ENCODE measurements around the gene COX4I2. TPM values are rescaled to one million over a fixed set of nuclear protein-coding genes. Genes with fewer than 3 reads are reported as not detected.

COX4I2 gene
- total and polyA plus RNA-seq, 2 of the 4 experiments (the other 2 are of a cell fraction): not detected

GRCh38 chr20:31642837-31643236 lies 5.1 kb downstream of the COX4I2 start:
- intact Hi-C loops (cut with micrococcal nuclease) (no loop called here), in situ Hi-C loops (cut with MboI; ENCODE audit: low sequenced_read_pairs) (no loop called here), dilution Hi-C loops (cut with HindIII; ENCODE audit: low sequenced_read_pairs, unreplicated experiment) (no loop called here)
- Histone ChIP-seq H3K27ac (ENCODE audit: insufficient read depth, low read length) (no peak overlapping the region), H2BK20ac (ENCODE audit: low read depth, low read length) (no peak overlapping the region), H2AFZ (replicated peaks; ENCODE audit: low read length, poor library complexity) (peak overlapping the region; percentile 21), H3K4me1 (ENCODE audit: control insufficient read depth, insufficient read depth, low read length) (no peaks in the 10 kb centered on the region; the same call in 1 of the 2 replicates), H2AK5ac (ENCODE audit: low read depth, low read length) (no peak overlapping the region), H3K79me1 (ENCODE audit: low read depth in 1 of 2, low read length in 2 of 2) (no peaks in the 10 kb centered on the region), H3K36me3 (ENCODE audit: control insufficient read depth, insufficient read depth, low read length) (no peaks in the 10 kb centered on the region), H3K9me1 (ENCODE audit: insufficient read depth, low read length) (no peaks in the 10 kb centered on the region), H3K23ac (ENCODE audit: low read depth, low read length) (no peak overlapping the region), H2AK9ac (replicated peaks; ENCODE audit: low read depth, low read length, poor library complexity) (no peak overlapping the region), H2BK15ac (ENCODE audit: low read depth, low read length) (no peak overlapping the region), H4K8ac (ENCODE audit: low read depth in 2 of 2, low read length in 2 of 2) (no peak overlapping the region), H3K4me2 (ENCODE audit: low read depth, low read length) (no peak overlapping the region), H3K18ac (ENCODE audit: low read depth, low read length) (no peak overlapping the region), H2BK5ac (ENCODE audit: low read depth, low read length, poor library complexity, severe bottlenecking) (no peak overlapping the region), H3K4ac (ENCODE audit: low read depth, low read length) (no peak overlapping the region), H3K56ac (ENCODE audit: extremely low read depth, insufficient read depth, low read length) (no peak overlapping the region), H4K20me1 (ENCODE audit: insufficient read depth, low read length) (no peaks in the 10 kb centered on the region), H4K91ac (ENCODE audit: insufficient read depth, low read depth, low read length) (no peak overlapping the region), H3K14ac (replicated peaks; ENCODE audit: low read depth, low read length) (no peak overlapping the region), H4K5ac (ENCODE audit: low read depth, low read length) (no peak overlapping the region), H3K9ac (ENCODE audit: low read depth, low read length) (no peak overlapping the region), H3K9me3 (ENCODE audit: control insufficient read depth, insufficient read depth, low read length) (no peaks in the 10 kb centered on the region), H2BK120ac (ENCODE audit: low read depth, low read length) (no peak overlapping the region), H3K4me3 (ENCODE audit: insufficient read depth, low read depth, low read length) (no peak overlapping the region), H3K27me3 (ENCODE audit: control insufficient read depth, insufficient read depth, low read length) (peaks cover 20% of the 10 kb centered on the region)
- 82% methylated on average over 1 of the region's 1 CpG; no CpG with 5 or more reads in 1 of the 2 experiments for WGBS, 2 experiments (ENCODE audit: extremely low coverage in 2 of 2, insufficient read length in 1 of 2)
- CTCF ChIA-PET: no interaction called here
- POLR2A ChIA-PET (ENCODE audit: unreplicated experiment): no interaction called here
- BruUV-seq (replicated peaks): no TSS peak
- ATAC-seq (ENCODE audit: low read depth): no peak
- TF ChIP-seq SMC3 (IDR thresholded peaks at IDR 0.05; ENCODE audit: low read depth, low read length) (no peak), CEBPB (IDR thresholded peaks at IDR 0.05; ENCODE audit: low read depth, low read length) (no peak), CTCF (conservative IDR thresholded peaks at IDR 0.05; ENCODE audit: low read depth, low read length) (no peak), BHLHE40 (IDR thresholded peaks at IDR 0.05; ENCODE audit: low read depth, low read length) (no peak), CHD1 (IDR thresholded peaks at IDR 0.05; ENCODE audit: low read depth, low read length) (no peak), NFE2L2 (IDR thresholded peaks at IDR 0.05; ENCODE audit: low read depth, low read length) (no peak), POLR2A (IDR thresholded peaks at IDR 0.05; ENCODE audit: low read depth, low read length) (no peak), MXI1 (IDR thresholded peaks at IDR 0.05; ENCODE audit: borderline replicate concordance, low read depth, low read length) (no peak), MAZ (IDR thresholded peaks at IDR 0.05; ENCODE audit: borderline replicate concordance, low read depth, low read length) (no peak), RCOR1 (IDR thresholded peaks at IDR 0.05; ENCODE audit: insufficient replicate concordance, low read length) (no peak)
- TF ChIP-seq, protein P1, sequence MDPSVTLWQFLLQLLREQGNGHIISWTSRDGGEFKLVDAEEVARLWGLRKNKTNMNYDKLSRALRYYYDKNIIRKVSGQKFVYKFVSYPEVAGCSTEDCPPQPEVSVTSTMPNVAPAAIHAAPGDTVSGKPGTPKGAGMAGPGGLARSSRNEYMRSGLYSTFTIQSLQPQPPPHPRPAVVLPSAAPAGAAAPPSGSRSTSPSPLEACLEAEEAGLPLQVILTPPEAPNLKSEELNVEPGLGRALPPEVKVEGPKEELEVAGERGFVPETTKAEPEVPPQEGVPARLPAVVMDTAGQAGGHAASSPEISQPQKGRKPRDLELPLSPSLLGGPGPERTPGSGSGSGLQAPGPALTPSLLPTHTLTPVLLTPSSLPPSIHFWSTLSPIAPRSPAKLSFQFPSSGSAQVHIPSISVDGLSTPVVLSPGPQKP (IDR thresholded peaks at IDR 0.05; ENCODE audit: borderline replicate concordance, low read depth, low read length): no peak
- DNase-seq: no peak
